ENCODE results near the gene EXOC3L4.
A peak's percentile ranks its signal among the peaks of the same experiment; 100 is the strongest.

The EXOC3L4 gene

DNA sequence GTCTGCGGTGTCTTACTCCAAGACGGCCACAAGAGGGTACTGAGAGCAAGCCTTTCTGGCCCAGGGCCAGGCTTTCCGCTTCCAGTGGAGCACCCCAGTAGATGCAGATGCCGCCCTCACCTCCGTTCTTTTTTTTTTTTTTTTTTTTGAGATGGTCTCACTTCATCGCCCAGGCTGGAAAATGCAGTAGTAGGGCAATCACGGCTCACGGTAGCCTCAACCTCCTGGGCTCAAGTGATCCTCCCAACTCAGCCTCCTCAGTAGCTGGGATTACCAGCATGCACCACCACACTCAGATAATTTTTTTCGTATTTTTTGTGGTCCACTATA is 16.1 kb upstream of the EXOC3L4 start:
- H3K4me3 ChIP-seq (ENCODE audit: low read length) = no peak overlapping the region
- TF ChIP-seq ZNF274 (IDR thresholded peaks at IDR 0.05; ENCODE audit: low read depth, low read length) = no peak

DNA sequence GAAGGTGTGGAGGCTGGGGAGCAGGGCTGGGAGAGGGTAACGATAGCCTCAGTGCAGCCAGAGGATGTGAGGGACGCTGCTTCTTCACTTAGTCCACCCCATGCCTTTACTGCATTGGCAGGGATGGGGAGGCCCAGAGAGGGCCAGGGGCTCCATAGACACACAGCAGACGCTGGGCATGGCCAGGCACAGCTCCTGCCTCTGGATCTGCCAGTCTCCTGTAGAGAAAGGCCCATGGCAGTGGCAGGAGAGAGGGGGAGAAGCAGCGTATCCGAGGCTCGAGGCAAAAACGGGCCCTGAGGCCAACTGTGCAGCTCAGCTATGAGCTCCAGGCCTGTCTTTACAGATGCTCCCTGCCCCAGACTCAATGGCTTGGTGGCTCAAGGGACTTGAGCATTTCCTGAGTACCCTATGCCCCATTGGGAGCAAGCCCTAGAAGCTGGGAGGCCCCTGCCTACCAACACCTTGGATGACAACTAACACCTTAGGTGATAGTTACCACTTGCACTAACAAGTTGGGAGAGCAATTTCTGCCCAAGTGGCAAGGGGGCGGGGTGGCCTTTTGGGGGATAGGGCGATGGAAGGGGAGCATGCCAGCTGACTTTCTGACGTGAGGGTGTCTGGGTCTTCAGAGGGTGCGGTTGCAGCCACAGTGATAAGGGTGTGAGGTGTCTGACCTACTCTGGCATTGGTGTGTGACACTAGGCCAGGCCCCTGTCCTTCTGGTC is 15.5 kb upstream of the EXOC3L4 start:
- TF ChIP-seq ZNF274 (IDR thresholded peaks at IDR 0.05; ENCODE audit: low read depth, low read length) = no peak
- H3K4me3 ChIP-seq (ENCODE audit: low read length) = no peak overlapping the region

DNA sequence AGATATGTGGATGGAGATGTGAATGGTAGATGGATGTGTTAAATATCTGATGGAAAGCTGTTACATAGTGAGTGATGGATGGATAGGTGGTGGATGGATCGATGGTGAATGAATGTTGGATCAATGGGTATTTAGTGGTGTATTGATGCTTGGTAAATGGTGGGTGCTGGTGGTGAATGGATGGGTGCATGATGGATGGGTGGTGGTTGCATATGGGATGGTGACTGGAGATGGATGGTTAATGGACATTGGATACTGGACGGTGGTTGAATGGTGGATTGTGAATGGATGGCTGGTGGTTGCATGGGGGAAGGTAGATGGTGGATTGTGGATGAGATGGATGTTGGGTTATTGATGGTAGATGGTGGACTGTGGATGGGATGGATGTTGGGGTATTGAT is 12.6 kb upstream of the EXOC3L4 start:
- TF ChIP-seq ZNF274 (IDR thresholded peaks at IDR 0.05; ENCODE audit: low read depth, low read length) = no peak
- no peak overlapping the region for H3K4me3 ChIP-seq (ENCODE audit: low read length)

DNA sequence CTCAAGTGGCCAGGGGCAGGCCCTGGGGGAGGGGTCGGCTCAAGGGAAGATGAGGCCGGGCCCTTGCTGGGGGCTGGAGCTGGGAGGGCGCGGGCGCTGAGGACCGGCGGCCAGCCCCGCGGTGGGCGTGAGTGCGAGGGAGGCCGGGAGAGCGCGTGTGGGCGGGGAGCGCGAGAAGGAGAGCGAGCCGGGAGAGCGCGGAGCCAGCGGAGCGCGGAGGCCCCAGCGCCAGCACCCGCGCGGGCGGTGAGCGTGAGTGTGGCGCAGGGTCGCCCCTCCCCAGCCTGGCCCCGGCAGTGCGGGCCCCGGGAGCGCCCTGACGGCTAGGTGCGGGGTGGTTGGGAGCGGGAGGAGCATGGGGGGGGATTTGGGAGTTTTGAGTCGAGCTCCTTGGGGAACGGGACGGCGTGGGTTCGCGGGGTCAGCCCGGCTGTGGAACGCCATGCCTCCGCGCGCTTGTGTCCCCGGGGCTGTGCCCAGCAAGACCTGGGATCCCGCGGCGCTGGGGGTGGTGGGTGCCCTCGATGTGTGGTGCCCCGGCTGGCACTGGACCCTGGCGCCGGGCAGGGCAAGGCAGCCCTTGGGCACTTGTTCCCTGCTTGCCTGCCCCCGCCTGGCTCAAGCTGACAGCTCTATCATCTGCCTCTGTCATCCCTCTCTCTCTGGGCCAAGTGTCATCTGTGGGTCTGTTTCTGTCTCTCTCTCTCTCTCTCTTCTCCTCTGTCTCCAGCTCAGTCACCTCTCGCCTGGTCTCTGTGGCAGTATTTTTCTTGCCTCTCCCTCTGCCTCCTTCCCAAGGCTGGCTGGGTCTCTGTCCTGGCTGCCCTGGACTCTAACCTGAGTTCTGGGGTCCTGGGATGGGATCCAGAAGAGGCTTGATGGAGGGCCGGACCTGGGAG is 10.3 kb upstream of the EXOC3L4 start, which contains the start of gene LBHD2:
TSS of gene LBHD2 (plus strand) at position 190 of the 899 bp plus-strand sequence. CDS start 1,803 bp downstream, outside the sequence.
- TF ChIP-seq ZNF274 (IDR thresholded peaks at IDR 0.05; ENCODE audit: low read depth, low read length) = no peak
- H3K4me3 ChIP-seq (ENCODE audit: low read length) = no peak within 1 kb of the TSS

DNA sequence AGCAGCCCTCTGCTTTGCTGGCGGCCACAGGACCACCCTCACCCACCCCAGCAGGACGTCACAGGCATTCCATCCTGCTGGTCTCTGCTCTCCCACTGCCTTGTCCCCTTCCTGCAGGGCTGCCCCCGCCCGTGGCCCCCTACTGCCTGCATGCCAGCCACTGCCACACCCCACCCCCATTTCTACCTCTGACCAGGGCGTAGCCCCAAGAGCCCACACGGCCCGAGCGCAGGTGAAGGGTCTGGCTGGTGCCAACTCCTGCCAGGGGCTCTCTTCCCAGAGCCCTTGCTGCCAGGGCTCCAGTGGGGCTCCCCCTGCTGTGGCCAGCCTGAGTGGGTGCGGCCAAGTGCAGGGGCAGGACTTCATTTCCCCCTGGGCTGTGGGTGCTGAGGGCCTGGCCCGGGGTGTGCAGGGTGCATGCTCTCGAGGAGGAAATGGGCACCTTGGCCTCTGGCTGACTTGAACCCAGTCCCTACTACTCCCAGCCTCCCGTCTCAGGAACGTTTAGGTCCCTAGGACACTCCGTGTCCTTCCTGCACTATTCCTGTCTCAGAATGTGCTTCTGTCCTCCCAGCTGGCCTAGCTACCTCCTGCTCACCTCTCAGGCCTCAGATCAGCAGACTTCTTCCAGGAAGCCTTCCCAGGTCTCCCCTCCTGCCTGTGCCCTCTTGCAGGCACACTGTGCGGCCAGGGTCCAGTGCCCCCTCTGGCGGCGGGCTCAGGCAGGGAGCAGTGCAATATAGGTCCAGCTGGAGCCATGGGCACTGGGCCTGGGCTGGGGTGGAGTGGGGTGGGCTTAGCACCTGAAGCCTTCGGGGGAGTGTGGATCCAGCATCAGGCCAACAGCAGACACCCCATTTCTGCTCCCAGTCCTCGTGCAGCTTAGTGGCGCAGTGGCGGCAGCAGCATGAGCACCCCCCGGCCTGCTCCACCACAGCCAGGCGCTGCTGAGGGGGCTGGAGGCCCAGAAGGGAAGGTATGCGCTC is 9.1 kb upstream of the EXOC3L4 start:
- H3K4me3 ChIP-seq (ENCODE audit: low read length) = no peak overlapping the region
- TF ChIP-seq ZNF274 (IDR thresholded peaks at IDR 0.05; ENCODE audit: low read depth, low read length) = no peak

DNA sequence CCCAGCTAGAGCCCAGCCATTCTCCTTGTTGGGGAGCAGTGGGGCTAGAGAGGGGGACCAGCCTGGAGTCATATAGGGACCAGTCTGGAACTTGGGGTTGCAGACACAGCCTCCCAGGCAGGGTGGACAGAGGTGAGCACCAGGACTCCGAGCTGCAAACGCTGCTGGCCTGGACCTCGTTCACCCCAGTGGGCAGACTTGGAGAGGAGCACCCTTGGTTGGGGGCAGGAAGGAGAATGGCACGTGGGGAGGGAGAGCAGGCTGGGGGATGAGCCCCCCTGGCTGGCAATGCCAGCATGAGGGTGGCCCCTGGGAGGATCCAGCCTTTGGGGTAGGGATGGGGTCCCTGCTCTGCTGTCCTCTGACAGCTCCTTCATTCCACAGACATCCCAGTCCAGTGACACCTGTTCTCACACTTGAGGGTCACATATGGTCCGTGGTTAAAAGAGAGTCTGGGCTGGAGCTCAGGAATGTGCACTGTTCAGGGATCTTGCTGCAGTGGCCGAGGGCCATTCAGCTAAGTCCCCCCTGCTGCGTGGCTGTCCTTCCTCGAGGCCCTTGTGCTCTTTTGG is 7.7 kb upstream of the EXOC3L4 start:
- H3K4me3 ChIP-seq (ENCODE audit: low read length) = no peak overlapping the region
- no peak for TF ChIP-seq ZNF274 (IDR thresholded peaks at IDR 0.05; ENCODE audit: low read depth, low read length)

DNA sequence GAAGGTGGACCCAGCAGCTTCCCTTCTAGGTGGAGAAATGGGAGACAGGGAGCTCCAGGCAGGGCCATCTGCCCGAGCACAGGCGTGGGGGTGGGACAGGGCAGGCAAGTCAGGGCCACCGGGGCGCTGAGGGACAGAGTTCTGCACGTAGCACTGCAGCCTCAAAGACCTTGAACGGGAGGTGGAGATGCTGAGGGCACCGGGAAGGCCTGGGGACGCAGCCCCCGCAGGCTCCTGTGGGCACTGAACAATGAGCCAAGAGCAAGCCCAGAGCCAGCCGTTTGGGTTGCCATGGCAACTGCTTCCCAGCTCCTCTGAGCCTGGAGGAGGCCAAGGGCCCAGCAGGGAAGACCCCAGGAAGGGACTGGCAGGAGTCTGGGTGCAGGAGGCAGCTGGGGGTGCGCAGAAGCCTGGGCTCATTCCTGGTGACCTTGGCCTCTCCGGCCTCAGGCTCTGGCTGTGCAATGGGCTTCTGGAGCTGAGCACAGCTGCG is 7.1 kb upstream of the EXOC3L4 start:
- no peak for TF ChIP-seq ZNF274 (IDR thresholded peaks at IDR 0.05; ENCODE audit: low read depth, low read length)
- no peak overlapping the region for H3K4me3 ChIP-seq (ENCODE audit: low read length)

DNA sequence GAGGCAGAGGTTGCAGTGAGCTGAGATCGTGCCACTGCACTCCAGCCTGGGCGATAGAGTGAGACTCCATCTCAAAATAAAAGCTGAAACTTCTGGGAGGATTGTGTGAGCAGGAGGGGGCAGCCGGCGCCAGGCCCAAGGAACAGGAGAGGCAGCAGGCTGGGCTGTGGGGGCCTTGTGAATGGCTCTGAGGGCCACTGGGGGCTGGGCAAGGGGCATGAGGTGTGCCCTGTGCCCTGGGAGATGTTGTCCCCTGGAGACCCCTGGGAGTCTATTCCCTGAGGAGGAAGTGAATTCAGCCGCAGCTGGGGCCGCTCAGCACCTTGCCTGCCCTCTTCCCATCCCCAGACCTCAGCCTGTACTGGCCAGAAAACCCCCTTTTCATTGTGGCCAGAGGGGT is 5.6 kb upstream of the EXOC3L4 start:
- no peak overlapping the region for H3K4me3 ChIP-seq (ENCODE audit: low read length)
- TF ChIP-seq ZNF274 (IDR thresholded peaks at IDR 0.05; ENCODE audit: low read depth, low read length) = no peak

DNA sequence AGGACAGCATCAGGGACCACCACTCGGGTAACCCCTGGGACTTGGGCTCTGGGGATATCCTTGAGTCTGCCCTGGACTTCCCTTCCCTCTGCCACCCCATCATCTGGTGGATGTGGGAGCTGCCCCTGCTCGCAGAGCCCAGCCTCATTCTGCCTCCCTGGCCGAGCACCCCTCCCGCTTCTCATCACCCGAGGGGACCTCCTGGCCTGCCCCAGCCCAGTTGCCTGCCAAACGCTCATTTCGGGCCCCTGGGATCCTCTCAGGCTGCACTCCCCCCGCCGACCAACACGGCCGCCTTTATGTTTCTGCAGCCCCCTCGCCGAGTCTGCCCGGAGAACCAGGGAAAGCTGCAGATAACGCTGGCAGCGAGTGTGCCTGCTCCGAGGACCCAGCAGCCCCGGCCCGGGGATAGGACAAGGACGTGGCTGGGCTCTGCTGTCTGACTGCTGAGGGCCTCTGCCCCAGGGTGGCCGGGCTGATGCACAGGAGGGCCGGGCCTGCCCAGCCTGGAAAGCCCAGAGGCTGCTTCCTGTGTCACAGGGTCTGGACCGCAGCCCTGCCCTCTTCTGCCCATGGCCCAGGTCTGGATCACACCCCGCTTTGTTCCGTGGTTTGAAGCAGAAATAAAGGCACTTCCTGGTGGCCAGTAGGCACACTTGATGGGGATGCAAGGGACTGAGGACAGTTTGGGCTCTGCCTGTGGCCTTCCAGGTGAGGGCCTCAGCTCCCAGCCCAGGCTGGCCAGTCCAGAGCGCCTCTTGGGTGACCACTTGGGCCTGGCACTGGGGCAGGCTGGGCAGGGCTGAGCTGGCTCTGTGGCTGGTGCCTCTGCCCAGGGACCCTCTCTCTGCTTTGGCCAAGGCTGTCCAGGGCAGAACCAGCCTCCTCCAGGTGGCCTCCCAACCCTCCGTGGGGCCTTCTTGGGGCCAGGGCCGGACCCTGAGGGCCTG is 4.9 kb upstream of the EXOC3L4 start:
- no peak overlapping the region for H3K4me3 ChIP-seq (ENCODE audit: low read length)
- TF ChIP-seq ZNF274 (IDR thresholded peaks at IDR 0.05; ENCODE audit: low read depth, low read length) = no peak

DNA sequence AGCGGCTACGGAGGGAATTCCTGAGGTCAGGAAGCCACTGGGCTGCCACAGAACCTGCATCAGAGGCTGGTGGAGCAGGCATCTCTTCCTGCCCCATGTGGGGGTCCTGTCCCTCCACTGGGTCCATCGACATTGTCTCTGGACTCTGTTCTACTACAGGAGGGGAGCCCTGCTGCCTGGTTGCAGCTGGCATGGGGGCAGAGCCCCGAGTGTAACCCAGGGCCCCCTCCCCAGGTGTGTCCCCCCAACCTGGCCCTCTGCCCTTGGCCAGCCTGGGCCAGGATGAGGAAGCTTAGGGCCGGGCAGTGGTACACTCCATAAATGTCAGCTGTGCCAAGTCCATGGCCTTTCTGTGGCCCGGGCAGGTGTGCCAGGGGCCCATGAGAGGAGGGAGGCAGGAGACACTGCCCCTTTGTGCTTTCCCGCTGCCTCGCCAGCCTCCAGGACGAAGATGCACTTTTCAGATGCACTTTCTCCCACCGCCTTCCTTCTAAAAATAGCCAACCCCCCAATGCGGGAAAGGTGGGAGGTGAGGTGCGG is 4.0 kb upstream of the EXOC3L4 start:
- TF ChIP-seq ZNF274 (IDR thresholded peaks at IDR 0.05; ENCODE audit: low read depth, low read length) = no peak
- no peak overlapping the region for H3K4me3 ChIP-seq (ENCODE audit: low read length)

DNA sequence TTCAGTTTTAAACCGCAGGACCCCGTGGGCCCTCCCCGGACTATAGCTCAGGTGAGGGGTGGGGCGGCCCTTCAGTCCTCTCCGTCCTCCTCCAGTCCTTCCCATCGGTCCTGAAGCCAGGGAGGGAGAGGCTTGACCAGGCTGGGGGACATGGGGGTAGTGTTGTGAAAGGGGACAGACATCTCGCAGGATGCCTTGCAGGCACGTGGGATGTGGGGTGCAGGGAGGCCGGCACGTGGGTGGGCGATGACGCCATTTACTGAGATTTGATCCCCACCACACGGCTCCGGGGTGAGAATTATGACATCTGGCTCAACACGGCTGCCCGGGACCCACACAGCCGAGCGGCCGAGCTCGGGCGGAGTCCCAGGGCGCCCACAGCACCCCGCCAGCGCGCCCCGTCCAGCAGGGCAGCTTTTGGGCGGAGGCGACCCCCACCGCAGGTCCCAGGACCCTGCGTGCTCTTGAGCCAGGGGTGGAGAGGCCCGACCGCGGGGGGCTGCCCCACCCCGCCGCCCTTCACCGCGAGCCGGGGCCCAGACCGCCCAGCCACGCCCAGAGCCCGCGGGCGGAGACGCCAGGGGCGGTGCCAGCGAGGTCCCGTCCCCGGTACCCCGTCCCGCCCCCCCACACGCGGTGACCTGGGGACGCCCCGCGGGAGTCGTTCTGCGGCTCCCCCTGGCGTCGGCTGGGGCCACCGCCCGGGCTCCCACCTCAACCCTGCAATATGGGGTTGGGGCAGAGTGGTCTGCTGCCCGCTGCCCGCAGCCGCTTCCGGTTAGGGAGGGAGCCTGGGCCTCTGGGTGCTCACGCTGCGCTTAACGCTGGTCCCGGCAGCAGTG is 3.3 kb upstream of the EXOC3L4 start:
- TF ChIP-seq ZNF274 (IDR thresholded peaks at IDR 0.05; ENCODE audit: low read depth, low read length) = no peak
- peak overlapping the region; percentile 25; the same call in 1 of the 2 replicates for H3K4me3 ChIP-seq (ENCODE audit: low read length)
